Transverse colon (tissue), 4 donors: ENCODE results near the gene SEMA4F. TPM values are rescaled to one million over a fixed set of nuclear protein-coding genes. Genes with fewer than 3 reads are reported as not detected.

Experiments
- DNase-seq: peaks from one replicate; pipeline ENCODE4 v3.0.0-alpha.2; 2019
- H3K27ac ChIP-seq, 4 donors: fragments of 200-600 bp; sonication (generic); 2 replicates each; pipeline ENCODE4 v1.5.1; 2016 to 2018; ENCODE audit warnings: inconsistent platforms in 4 of 4
- H3K27me3 ChIP-seq: fragments of 200-600 bp; sonication (generic); 2 replicates; pipeline ENCODE4 v1.5.1; 2017; ENCODE audit warnings: inconsistent platforms
- H3K36me3 ChIP-seq, 4 donors: fragments of 200-600 bp; sonication (generic); 2 replicates each; pipeline ENCODE4 v1.5.1; 2017 to 2019; ENCODE audit warnings: inconsistent platforms in 4 of 4
- H3K4me1 ChIP-seq, 4 donors: fragments of 200-600 bp; sonication (generic); 2 replicates each; pipeline ENCODE4 v1.5.1; 2017 to 2020; ENCODE audit warnings: inconsistent platforms in 4 of 4
- H3K4me3 ChIP-seq, 4 donors: fragments of 200-600 bp; sonication (generic); 1 replicate in 1 of 4; 2 replicates in 3 of 4; pipeline versions ENCODE4 v1.5.1 to v1.6.1; 2017 to 2019; ENCODE audit warnings: inconsistent platforms in 4 of 4
- H3K9me3 ChIP-seq, 2 donors: fragments of 200-600 bp; sonication (generic); 2 replicates each; pipeline ENCODE4 v1.5.1; 2017 to 2019; ENCODE audit warnings: inconsistent platforms in 2 of 2
- EP300 ChIP-seq: sonication (generic); formaldehyde crosslinking; IDR thresholded peaks from one replicate; pipeline ENCODE4 v1.6.1; 2017; ENCODE audit warnings: antibody characterized with exemption, low read depth
- POLR2A ChIP-seq: fragments of 450-650 bp; IDR thresholded peaks from one replicate; pipeline ENCODE4 v1.6.1; 2016; ENCODE audit warnings: antibody characterized with exemption, mild to moderate bottlenecking, moderate library complexity
- POLR2AphosphoS5 ChIP-seq, 3 donors: sonication (generic); formaldehyde crosslinking; IDR thresholded peaks; one replicate each; pipeline ENCODE4 v1.6.1; 2016; ENCODE audit warnings: antibody characterized with exemption in 3 of 3
- WGBS, 2 donors: methylation state at CpG; one replicate each; pipeline ENCODE4 v1.1.5; 2018; ENCODE audit warnings: low coverage in 1 of 2; 5-methylcytosine and 5-hydroxymethylcytosine counted together
- in situ Hi-C, 4 donors: fragments of 200-750 bp; cut with MboI; loops; one replicate each; pipeline versions ENCODE4 v1.15.0 to v1.15.1; 2017; ENCODE audit warnings: low sequenced_read_pairs in 3 of 4, low pct_ligation_motif_present in 1 of 4, low pct_unique_long_range_greater_than_20kb in 1 of 4
- intact Hi-C: fragments of 100-400 bp; cut with DNase I; formaldehyde crosslinking; loops from one replicate; pipeline ENCODE4 v1.15.1; 2023; ENCODE audit warnings: low total_unique reads
- total RNA-seq, 4 donors: library from RNA; depleted of rRNA; stranded (reverse); fragments of >200 nt; gene quantifications; one replicate each; pipeline ENCODE4 v1.1.0, GENCODE V29; 2016
- TF ChIP-seq, protein P1 (sequence below), 5 experiments: fragments of 200-600 bp in 3 of 5; fragments of 450-650 bp in 2 of 5; sonication (generic) in 3 of 5; IDR thresholded peaks; 1 replicate in 2 of 5; 2 replicates in 3 of 5; pipeline ENCODE4 v1.5.1; 2016 to 2017; ENCODE audit warnings: antibody characterized with exemption in 5 of 5, inconsistent platforms in 3 of 5, mild to moderate bottlenecking in 2 of 5, moderate library complexity in 1 of 5

SEMA4F gene
- total RNA-seq, 4 donors from 2014 or later: 0.75 to 5.7 (median 3.6) TPM

DNA sequence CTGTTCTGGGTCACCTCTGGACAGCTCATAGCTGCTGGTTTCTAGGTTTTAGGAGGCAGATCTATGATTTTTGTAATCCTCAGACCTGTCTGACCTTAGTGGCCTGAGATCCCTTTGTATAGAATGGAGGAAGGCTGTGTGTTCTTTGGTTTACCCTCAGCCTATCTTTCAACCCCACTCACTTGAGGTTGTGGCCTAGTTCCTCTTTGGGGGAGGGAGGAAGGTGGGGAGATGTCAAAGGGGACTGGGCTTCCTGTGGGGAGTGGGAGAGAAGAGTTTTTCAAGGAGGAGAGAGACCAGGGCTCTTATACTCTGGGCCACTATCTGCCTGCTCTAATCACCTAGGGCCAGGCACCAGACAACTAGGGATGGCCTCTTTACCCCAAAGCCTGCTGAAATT lies 28.5 kb downstream of the SEMA4F start:
- no peak overlapping the region for H3K4me3 ChIP-seq
- no peaks in the 10 kb centered on the region for H3K36me3 ChIP-seq
- intact Hi-C loops (no loop called here), in situ Hi-C loops (loop anchor here in 1 of 4 donors (25.0 kb wide), 1 partner anchor 930 kb away; no protein-coding TSS in a partner anchor)
- no peak for DNase-seq
- TF ChIP-seq EP300: no peak
- TF ChIP-seq POLR2A: no peak
- TF ChIP-seq, protein P1, sequence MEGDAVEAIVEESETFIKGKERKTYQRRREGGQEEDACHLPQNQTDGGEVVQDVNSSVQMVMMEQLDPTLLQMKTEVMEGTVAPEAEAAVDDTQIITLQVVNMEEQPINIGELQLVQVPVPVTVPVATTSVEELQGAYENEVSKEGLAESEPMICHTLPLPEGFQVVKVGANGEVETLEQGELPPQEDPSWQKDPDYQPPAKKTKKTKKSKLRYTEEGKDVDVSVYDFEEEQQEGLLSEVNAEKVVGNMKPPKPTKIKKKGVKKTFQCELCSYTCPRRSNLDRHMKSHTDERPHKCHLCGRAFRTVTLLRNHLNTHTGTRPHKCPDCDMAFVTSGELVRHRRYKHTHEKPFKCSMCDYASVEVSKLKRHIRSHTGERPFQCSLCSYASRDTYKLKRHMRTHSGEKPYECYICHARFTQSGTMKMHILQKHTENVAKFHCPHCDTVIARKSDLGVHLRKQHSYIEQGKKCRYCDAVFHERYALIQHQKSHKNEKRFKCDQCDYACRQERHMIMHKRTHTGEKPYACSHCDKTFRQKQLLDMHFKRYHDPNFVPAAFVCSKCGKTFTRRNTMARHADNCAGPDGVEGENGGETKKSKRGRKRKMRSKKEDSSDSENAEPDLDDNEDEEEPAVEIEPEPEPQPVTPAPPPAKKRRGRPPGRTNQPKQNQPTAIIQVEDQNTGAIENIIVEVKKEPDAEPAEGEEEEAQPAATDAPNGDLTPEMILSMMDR (IDR thresholded peaks at IDR 0.05): no peak
- no peak for TF ChIP-seq POLR2AphosphoS5 (IDR thresholded peaks at IDR 0.05)
- H3K27ac ChIP-seq: no peak overlapping the region
- no peaks in the 10 kb centered on the region for H3K4me1 ChIP-seq
- H3K9me3 ChIP-seq: no peaks in the 10 kb centered on the region
- H3K27me3 ChIP-seq: no peaks in the 10 kb centered on the region

DNA sequence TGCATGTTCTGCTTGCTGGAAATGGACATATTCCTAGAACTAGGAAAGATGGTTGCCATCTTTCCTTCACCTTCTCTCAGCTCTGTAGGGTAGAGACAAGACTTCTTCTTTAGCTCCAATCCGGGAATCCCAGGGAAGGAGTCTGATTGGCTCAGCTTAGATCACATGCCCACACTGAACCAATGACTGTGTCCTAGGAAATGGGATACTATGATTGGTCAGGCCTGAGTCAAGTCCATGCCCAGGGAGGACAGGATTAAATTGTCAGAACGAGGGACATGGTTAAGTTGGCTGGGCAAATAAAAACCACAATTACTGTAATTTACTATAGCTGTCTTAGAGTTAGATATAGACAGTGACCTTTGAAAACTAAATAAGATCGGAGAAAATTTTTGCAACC lies 31.4 kb downstream of the SEMA4F start:
- no peaks in the 10 kb centered on the region for H3K36me3 ChIP-seq
- 90 to 94% methylated on average over 2 to 3 of the region's 3 CpGs for WGBS, 2 donors
- no peak overlapping the region for H3K4me3 ChIP-seq
- TF ChIP-seq, protein P1 (IDR thresholded peaks at IDR 0.05): no peak
- TF ChIP-seq EP300 (no peak), POLR2A (no peak), POLR2AphosphoS5 (IDR thresholded peaks at IDR 0.05) (no peak)
- intact Hi-C loops (no loop called here), in situ Hi-C loops (loop anchor here in 1 of 4 donors (25.0 kb wide), 1 partner anchor 927 kb away; no protein-coding TSS in a partner anchor)
- H3K27me3 ChIP-seq: no peaks in the 10 kb centered on the region
- DNase-seq: no peak
- H3K4me1 ChIP-seq: no peaks in the 10 kb centered on the region
- H3K9me3 ChIP-seq: no peaks in the 10 kb centered on the region
- no peak overlapping the region for H3K27ac ChIP-seq

DNA sequence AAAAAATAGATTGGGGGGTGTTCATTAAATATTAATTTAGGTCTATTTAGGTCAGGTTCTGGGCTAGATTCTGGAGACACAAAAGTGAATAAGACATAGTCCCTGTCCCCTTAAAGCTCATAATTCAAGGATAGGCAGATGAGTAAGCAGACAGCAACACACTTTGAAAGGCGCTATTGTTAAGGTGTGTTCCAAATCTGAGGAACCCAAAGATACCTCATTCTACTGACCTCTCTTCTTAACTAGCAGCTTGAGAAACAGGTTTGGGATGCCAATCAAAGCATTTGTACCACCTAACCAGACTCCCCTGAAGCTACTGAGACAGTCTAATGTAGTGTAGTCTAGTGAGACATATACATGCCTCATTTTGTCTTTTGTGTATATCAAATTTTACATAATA lies 34.8 kb downstream of the SEMA4F start:
- in situ Hi-C loops: loop anchor here in 1 of 4 donors (25.0 kb wide), 1 partner anchor 923 kb away; no protein-coding TSS in a partner anchor
- Histone ChIP-seq H3K27ac (no peak overlapping the region), H3K4me3 (no peak overlapping the region), H3K27me3 (no peaks in the 10 kb centered on the region), H3K36me3 (no peaks in the 10 kb centered on the region), H3K9me3 (no peaks in the 10 kb centered on the region), H3K4me1 (peaks cover 3 to 21% (median 13%) of the 10 kb centered on the region in 4 donors)
- TF ChIP-seq EP300: no peak
- TF ChIP-seq, protein P1 (IDR thresholded peaks at IDR 0.05): no peak
- TF ChIP-seq POLR2AphosphoS5 (IDR thresholded peaks at IDR 0.05): no peak
- DNase-seq: no peak
- 95% methylated on average over 1 of the region's 1 CpG; no CpG with 5 or more reads in 1 of the 2 donors for WGBS, 2 donors
- intact Hi-C loops: no loop called here

DNA sequence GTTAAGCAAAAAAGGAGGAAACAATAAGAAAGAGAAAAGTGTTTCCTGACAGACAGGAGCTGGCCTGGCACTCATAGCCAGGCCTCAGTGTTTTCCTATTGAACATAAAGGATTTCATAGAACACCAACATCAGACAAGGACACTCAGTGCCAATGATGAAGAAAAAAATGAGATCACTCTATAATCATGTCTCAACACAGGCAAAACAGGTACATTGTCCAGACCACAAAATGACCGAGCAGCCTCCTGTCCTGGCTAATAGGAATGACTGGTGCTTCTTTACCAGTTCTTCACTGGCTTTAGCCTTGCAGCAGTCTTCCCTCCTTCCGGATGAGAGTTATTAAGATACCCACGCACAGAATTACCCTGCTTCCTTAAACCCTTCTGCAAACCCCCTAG lies 35.6 kb downstream of the SEMA4F start:
- Histone ChIP-seq H3K4me3 (no peak overlapping the region), H3K27me3 (no peaks in the 10 kb centered on the region), H3K4me1 (peaks cover 3 to 27% (median 17%) of the 10 kb centered on the region in 4 donors), H3K27ac (no peak overlapping the region), H3K9me3 (no peaks in the 10 kb centered on the region), H3K36me3 (no peaks in the 10 kb centered on the region)
- no peak for DNase-seq
- in situ Hi-C loops (loop anchor here in 1 of 4 donors (25.0 kb wide), 1 partner anchor 923 kb away; no protein-coding TSS in a partner anchor), intact Hi-C loops (no loop called here)
- TF ChIP-seq, protein P1 (IDR thresholded peaks at IDR 0.05): no peak
- TF ChIP-seq POLR2AphosphoS5 (IDR thresholded peaks at IDR 0.05) (no peak), EP300 (no peak), POLR2A (no peak)
- 75% methylated on average over 3 of the region's 3 CpGs; no CpG with 5 or more reads in 1 of the 2 donors for WGBS, 2 donors
